Sigmoid colon (tissue), 7 donors: Measurements from ENCODE around the gene COX20. TPM values are rescaled to one million over a fixed set of nuclear protein-coding genes. Genes with fewer than 3 reads are reported as not detected.

ENCODE experiments used
- DNase-seq: peaks from one replicate; pipeline ENCODE4 v3.0.0-alpha.2; 2019
- H3K27ac ChIP-seq, 4 donors: fragments of 200-600 bp; sonication (generic); one replicate each; pipeline ENCODE4 v1.5.1; 2016 to 2019; ENCODE audit warnings: mild to moderate bottlenecking in 1 of 4
- H3K27me3 ChIP-seq, 3 donors: fragments of 200-600 bp; sonication (generic); one replicate each; pipeline ENCODE4 v1.5.1; 2019; ENCODE audit warnings: mild to moderate bottlenecking in 1 of 3
- H3K36me3 ChIP-seq, 4 donors: fragments of 200-600 bp; sonication (generic); one replicate each; pipeline ENCODE4 v1.5.1; 2016 to 2019
- H3K4me1 ChIP-seq, 4 donors: fragments of 200-600 bp; sonication (generic); one replicate each; pipeline ENCODE4 v1.5.1; 2017 to 2019
- H3K4me3 ChIP-seq, 4 donors: fragments of 200-600 bp; sonication (generic); one replicate each; pipeline ENCODE4 v1.5.1; 2017 to 2019; ENCODE audit warnings: mild to moderate bottlenecking in 2 of 4, moderate library complexity in 1 of 4
- H3K9me3 ChIP-seq, 4 donors: fragments of 200-600 bp in 3 of 4; sonication (generic) in 3 of 4; one replicate each; pipeline versions ENCODE4 v1.5.1 to v1.6.1; 2013 to 2019
- CTCF ChIP-seq, 4 experiments: fragments of 450-650 bp in 3 of 4; fragments of 200-600 bp in 1 of 4; IDR thresholded peaks; one replicate each; pipeline ENCODE4 v1.5.1; 2016 to 2019; ENCODE audit warnings: antibody characterized with exemption in 4 of 4, mild to moderate bottlenecking in 3 of 4, moderate library complexity in 2 of 4
- EP300 ChIP-seq, 4 donors: sonication (generic); formaldehyde crosslinking; IDR thresholded peaks; one replicate each; pipeline ENCODE4 v1.6.1; 2017; ENCODE audit warnings: antibody characterized with exemption in 4 of 4
- POLR2A ChIP-seq, 2 donors: fragments of 450-650 bp; IDR thresholded peaks; one replicate each; pipeline ENCODE4 v1.6.1; 2016; ENCODE audit warnings: antibody characterized with exemption in 2 of 2, mild to moderate bottlenecking in 2 of 2, moderate library complexity in 2 of 2
- POLR2AphosphoS5 ChIP-seq, 4 donors: sonication (generic); formaldehyde crosslinking; IDR thresholded peaks; one replicate each; pipeline ENCODE4 v1.6.1; 2017; ENCODE audit warnings: antibody characterized with exemption in 4 of 4
- WGBS, 2 donors: extraction: QIAGEN DNeasy Blood & Tissue Kit; methylation state at CpG; one replicate each; pipeline ENCODE4 v1.1.7; 2013; 5-methylcytosine and 5-hydroxymethylcytosine counted together
- intact Hi-C: fragments of 100-400 bp; cut with DNase I; formaldehyde crosslinking; loops from one replicate; pipeline ENCODE4 v1.15.1; 2023
- polyA plus RNA-seq, 3 donors: library from polyadenylated mRNA; stranded (reverse); fragments of 200-250 nt; gene quantifications; one replicate each; pipeline ENCODE4 v1.2.3, GENCODE V29; 2013
- total RNA-seq, 4 donors: library from RNA; depleted of rRNA; stranded (reverse); fragments of >200 nt; gene quantifications; one replicate each; pipeline ENCODE4 v1.1.0, GENCODE V29; 2016
- donor health status: healthy with polysubstance abuse.
- donor health status: Bipolar disorder and iron deficiency.
- donor health status: healthy.

COX20 gene
- total and polyA plus RNA-seq, 7 donors = 35.2 to 132 (median 62.4) TPM

- Histone ChIP-seq H3K27ac (no peak overlapping the region), H3K9me3 (no peaks in the 10 kb centered on the region), H3K36me3 (no peaks in the 10 kb centered on the region), H3K4me1 (no peaks in the 10 kb centered on the region), H3K27me3 (no peaks in the 10 kb centered on the region), H3K4me3 (no peak overlapping the region)
- intact Hi-C loops = no loop called here
- no peak for DNase-seq
- TF ChIP-seq POLR2A (IDR thresholded peaks at IDR 0.05) (no peak), POLR2AphosphoS5 (IDR thresholded peaks at IDR 0.05) (no peak), EP300 (IDR thresholded peaks at IDR 0.05) (no peak), CTCF (IDR thresholded peaks at IDR 0.05) (no peak)
- WGBS, 2 donors = 91 to 92% methylated on average over 8 of the region's 8 CpGs
Observed at GRCh38 chr1:244876228-244876910, 40.9 kb downstream of the COX20 start.

- 95 to 96% methylated on average over 5 of the region's 5 CpGs for WGBS, 2 donors
- no peaks in the 10 kb centered on the region for H3K36me3 ChIP-seq
- H3K27me3 ChIP-seq = no peaks in the 10 kb centered on the region
- intact Hi-C loops = no loop called here
- H3K4me3 ChIP-seq = no peak overlapping the region
- no peaks in the 10 kb centered on the region for H3K4me1 ChIP-seq
- H3K9me3 ChIP-seq = no peaks in the 10 kb centered on the region
- H3K27ac ChIP-seq = no peak overlapping the region
- no peak for DNase-seq
- no peak for TF ChIP-seq CTCF (IDR thresholded peaks at IDR 0.05)
- no peak for TF ChIP-seq POLR2AphosphoS5 (IDR thresholded peaks at IDR 0.05)
- TF ChIP-seq EP300 (IDR thresholded peaks at IDR 0.05) = no peak
- no peak for TF ChIP-seq POLR2A (IDR thresholded peaks at IDR 0.05)
Observed at GRCh38 chr1:244878681-244879080, 43.2 kb downstream of the COX20 start.

- 83% methylated on average over 11 of the region's 11 CpGs for WGBS, 2 donors
- no peaks in the 10 kb centered on the region for H3K4me1 ChIP-seq
- no peaks in the 10 kb centered on the region for H3K36me3 ChIP-seq
- no peaks in the 10 kb centered on the region for H3K9me3 ChIP-seq
- no peak for TF ChIP-seq CTCF (IDR thresholded peaks at IDR 0.05)
- TF ChIP-seq EP300 (IDR thresholded peaks at IDR 0.05) = no peak
- no peak for TF ChIP-seq POLR2A (IDR thresholded peaks at IDR 0.05)
- TF ChIP-seq POLR2AphosphoS5 (IDR thresholded peaks at IDR 0.05) = no peak
- intact Hi-C loops = no loop called here
- H3K27ac ChIP-seq = no peak overlapping the region
- no peaks in the 10 kb centered on the region for H3K27me3 ChIP-seq
- no peak for DNase-seq
- H3K4me3 ChIP-seq = no peak overlapping the region
Observed at GRCh38 chr1:244881552-244882280, 46.3 kb downstream of the COX20 start.

GRCh38 chr1:244887281-244887680, 51.8 kb downstream of the COX20 start:
- no peaks in the 10 kb centered on the region for H3K4me1 ChIP-seq
- 68 to 87% methylated on average over 4 of the region's 4 CpGs for WGBS, 2 donors
- H3K4me3 ChIP-seq = no peak overlapping the region
- H3K27me3 ChIP-seq = no peaks in the 10 kb centered on the region
- H3K36me3 ChIP-seq = no peaks in the 10 kb centered on the region
- no peaks in the 10 kb centered on the region for H3K9me3 ChIP-seq
- DNase-seq = no peak
- no peak overlapping the region for H3K27ac ChIP-seq
- intact Hi-C loops = no loop called here
- TF ChIP-seq EP300 (IDR thresholded peaks at IDR 0.05) = no peak

- DNase-seq = no peak
- Histone ChIP-seq H3K4me3 (no peak overlapping the region), H3K36me3 (no peaks in the 10 kb centered on the region), H3K27ac (no peak overlapping the region), H3K9me3 (no peaks in the 10 kb centered on the region), H3K27me3 (no peaks in the 10 kb centered on the region), H3K4me1 (no peaks in the 10 kb centered on the region)
- TF ChIP-seq POLR2AphosphoS5 (IDR thresholded peaks at IDR 0.05) (no peak), CTCF (IDR thresholded peaks at IDR 0.05) (no peak)
- intact Hi-C loops = no loop called here
- 95 to 96% methylated on average over 7 of the region's 7 CpGs for WGBS, 2 donors
Observed at GRCh38 chr1:244893836-244894235, 58.4 kb downstream of the COX20 start.

Other genes starting within 250 kb of the COX20 start
- 10 to 100 TPM; 34.2 to 37.3 (median 36.9) TPM for gene DESI2, start 182.5 kb upstream of the COX20 start, total RNA-seq
- gene DESI2, start 182.5 kb upstream of the COX20 start, polyA plus RNA-seq = 10 to 100 TPM; 15.0 to 24.5 (median 17.0) TPM
- gene HNRNPU, start 28.9 kb downstream of the COX20 start, total RNA-seq = 100 to 1,000 TPM; 264 to 339 (median 282) TPM
- gene HNRNPU, start 28.9 kb downstream of the COX20 start, polyA plus RNA-seq = 100 to 1,000 TPM in 1 of 3 donors, 10 to 100 TPM in 2; 71.0 to 201 (median 82.3) TPM